HG03280 (cell line): Measurements from ENCODE around the gene STK17A.
"Not testable (repeated sequence)": the region's sequence is repeated elsewhere in the genome, so short reads cannot be mapped to it uniquely, and the experiment has no call there.

ENCODE experiments used
- ATAC-seq: cut with Tn5 transposase; IDR thresholded peaks from one replicate; pipeline ENCODE4 v1.9.1; 2021; ENCODE audit warnings: mild to moderate bottlenecking, moderate library complexity; ENCODE audit not compliant: unreplicated experiment

STK17A gene

DNA sequence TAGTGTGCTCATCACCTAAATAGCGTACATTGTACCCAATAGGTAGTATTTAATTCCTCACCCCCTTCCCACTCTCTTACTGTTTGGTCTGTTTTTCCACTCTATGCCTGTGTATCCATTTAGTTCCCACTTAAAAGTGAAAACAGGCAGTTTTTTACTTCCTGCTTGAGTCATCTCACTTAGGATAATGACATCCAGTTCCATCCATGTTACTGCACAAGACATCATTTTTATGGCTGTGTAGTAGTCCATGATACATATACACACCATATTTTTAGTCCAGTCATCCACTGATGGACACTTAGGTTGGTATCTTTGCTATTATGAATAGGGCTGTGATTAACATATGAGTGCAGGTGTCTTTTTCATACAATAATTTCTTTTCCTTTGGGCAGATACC lies 10.1 kb downstream of the STK17A start:
- no peak for ATAC-seq

GRCh38 chr7:43594020-43594419 lies 11.1 kb downstream of the STK17A start:
- no peak for ATAC-seq

DNA sequence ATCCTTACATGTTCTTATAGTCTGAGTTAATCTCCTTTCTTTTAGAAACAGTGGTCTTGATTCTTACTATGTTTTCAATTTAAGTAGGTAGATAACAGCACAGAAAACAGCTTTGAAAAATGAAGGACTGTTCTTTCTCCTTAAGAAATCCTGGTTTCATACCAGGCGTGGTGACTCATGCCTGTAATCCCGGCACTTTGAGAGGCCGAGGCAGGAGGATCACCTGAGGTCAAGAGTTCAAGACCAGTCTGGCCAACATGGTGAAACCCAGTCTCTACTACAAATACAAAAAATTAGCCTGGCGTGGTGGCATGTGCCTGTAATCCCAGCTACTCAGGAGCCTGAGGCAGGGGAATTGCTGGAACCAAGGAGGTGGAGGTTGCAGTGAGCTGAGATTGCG lies 13.5 kb downstream of the STK17A start:
- ATAC-seq: not testable (repeated sequence)

DNA sequence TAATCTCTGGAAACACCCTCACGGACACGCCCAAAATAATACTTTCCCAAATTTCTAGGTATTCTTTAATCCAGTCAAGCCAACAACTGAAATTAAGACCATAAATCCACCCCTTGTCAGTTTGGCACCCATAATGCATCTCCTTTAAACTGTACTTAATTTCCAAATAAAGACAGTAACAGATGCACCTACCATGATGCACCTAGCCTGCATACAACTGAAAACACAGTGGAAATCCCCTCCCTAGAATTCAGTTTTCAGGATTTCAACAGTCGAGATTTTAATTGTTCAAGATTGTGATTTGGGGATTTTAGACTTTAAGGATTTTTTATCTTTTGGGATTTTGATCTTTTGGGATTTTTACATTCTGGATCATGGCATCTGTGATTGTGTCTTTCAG lies 17.1 kb downstream of the STK17A start:
- no peak for ATAC-seq

GRCh38 chr7:43602256-43602655 lies 19.3 kb downstream of the STK17A start:
- ATAC-seq: no peak

- no peak for ATAC-seq
These were observed 21.3 kb downstream of the STK17A start for GRCh38 chr7:43604251-43604650.

DNA sequence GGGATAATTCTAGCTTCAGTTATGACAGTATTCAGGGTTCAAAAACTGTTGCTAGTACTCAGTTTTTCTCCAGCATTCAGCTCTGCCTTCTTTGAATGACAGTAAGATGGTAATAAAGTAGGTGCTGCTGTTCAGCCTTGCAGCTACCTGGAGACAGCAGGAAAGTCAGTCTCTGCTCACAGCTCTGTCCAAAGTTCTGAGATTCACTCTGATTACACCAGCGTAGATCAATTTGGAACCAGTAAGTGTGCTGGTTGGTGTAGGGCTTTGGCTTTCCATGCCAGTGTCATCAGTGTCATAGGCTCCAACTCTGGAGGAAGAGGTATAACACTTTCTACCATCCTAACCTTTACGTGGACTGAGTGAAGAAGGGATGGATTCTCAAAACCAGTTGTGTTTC lies 26.2 kb downstream of the STK17A start:
- no peak for ATAC-seq

- ATAC-seq: no peak
These were observed 29.2 kb downstream of the STK17A start for GRCh38 chr7:43612128-43612527.

GRCh38 chr7:43612599-43613589 lies 30.0 kb downstream of the STK17A start:
- ATAC-seq: no peak

GRCh38 chr7:43615558-43616145 lies 32.7 kb downstream of the STK17A start:
- no peak for ATAC-seq

DNA sequence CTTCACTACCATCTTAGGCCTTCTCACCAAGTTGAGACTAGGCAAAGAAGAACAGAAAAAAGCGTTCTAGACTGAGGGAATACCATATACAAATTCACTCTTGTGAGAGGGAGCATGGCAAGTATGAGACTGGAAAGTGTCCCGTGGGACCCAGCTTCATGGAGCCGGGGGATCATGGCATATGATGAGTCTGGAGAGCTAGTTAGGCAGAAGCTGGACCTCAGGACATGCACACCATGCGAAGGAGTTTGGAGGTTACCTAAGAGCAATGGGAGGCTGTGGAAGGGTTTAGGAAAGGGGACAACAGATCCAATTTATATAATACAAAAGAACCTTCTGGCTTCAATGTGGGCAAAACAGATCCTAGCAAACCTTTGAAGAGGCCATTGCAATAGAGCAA lies 34.1 kb downstream of the STK17A start:
- ATAC-seq: no peak

GRCh38 chr7:43618073-43618472 lies 35.2 kb downstream of the STK17A start:
- ATAC-seq: no peak

DNA sequence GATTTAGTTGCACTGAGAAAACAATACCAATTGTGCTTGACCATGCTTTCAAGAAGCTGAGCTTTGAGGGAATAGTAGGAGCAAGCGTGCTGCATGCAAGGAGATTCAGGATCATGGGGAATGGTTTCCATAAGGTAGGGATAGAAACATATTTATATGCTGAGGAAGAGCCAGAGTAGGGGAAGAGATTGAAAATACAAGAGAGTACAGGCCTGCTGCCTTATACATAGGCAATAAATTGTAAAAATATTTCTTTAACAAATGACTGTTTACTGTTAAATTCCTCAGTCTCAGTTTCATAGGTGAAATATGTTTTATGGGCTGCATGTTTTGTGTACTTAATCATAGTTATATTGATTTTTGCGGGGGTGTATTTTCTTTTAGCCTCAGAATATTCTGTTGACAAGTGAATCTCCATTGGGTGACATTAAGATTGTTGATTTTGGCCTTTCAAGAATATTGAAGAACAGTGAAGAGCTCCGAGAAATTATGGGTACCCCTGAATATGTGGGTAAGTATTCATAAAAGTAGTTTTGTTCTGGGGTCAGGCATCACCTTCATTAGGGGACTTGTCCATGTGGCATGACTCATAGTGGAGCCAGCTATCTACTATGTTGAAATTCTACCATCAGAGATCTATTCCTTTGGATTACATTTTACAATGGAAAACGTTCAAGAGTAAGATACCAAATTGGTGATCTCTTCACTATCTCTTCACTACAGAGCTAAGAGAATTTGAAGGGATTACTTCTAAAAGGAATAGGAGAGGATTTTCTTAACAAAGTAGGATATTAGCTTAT lies 36.5 kb downstream of the STK17A start:
- no peak for ATAC-seq

GRCh38 chr7:43621729-43622448 lies 39.0 kb downstream of the STK17A start:
- ATAC-seq: no peak

GRCh38 chr7:43624156-43624555 lies 41.2 kb downstream of the STK17A start:
- no peak for ATAC-seq

DNA sequence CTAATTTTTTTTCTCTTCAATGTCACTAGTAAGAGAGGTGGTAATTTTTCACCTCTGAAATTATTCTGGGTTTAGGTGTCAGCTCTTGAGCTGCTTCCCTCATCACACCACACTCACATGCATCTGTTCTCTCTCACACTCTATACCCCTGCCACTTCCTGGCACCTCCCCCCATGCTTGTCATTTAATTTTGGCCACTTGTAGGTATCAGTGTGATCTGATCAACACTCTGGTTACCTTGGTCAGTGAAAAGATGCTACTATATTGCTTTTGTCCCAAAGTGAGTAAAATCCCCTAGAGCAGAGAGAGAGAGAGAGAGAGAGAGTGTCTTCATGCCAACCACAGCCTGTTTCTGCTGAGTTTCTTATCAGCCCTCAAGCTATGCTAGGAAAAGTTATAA lies 42.5 kb downstream of the STK17A start:
- ATAC-seq: no peak

DNA sequence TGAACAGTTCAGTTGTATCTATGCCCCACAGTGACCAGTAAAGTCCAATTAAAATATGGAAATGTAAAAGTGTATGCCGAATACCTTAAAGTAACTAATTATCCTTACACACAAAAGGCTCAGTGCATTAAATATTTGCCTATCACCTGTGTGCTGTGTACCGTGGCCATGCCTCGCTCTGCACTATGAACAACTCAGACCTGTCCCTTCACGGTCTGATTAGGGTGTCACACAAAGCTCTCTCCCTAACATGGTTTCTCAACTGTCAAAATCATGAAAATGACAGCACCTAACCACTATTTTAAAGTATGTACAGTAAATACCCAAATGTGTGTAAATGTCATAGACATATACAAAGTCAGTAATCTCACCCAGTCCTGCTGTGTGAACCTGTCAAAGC lies 43.1 kb downstream of the STK17A start:
- ATAC-seq: no peak

DNA sequence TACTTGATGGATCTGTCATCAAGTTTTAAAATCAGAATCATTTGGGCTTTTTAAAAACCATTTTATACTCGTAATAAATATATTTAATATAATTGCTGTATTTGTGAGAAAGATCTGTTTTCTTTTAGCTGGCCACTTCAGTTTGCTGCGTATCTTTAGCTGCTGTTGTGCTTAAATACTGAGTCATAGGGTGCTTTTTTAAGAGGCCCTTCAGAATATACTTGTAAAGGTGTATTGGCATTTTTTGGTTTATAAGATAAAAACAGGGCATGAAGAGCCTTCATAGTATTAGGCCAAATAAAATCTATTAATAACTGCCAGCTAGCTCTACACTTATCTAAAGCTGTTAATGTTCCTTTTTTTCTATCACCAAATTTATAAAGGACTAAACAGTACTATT lies 43.8 kb downstream of the STK17A start:
- no peak for ATAC-seq

- not testable (repeated sequence) for ATAC-seq
These were observed 44.9 kb downstream of the STK17A start for GRCh38 chr7:43627798-43628197.

DNA sequence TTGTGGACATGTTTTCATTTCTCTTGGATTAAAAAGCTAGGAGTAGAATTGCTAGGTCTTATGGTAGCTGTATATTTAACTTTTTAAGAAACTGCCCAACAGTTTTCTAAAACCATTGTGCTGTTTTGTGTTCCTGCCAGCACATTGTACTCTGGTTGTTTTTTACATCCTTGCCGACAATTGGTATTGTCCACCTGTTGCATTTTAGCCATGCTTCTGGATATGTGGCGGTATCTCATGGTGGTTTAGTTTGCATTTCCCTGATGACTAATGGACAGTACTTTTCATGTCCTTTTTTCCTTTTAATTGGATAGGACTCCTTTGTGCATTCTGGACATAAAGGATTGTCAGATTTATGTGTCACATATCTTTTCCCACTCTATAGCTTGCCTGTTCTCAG lies 45.5 kb downstream of the STK17A start:
- ATAC-seq: no peak

- ATAC-seq: no peak
These were observed 46.9 kb downstream of the STK17A start for GRCh38 chr7:43629857-43630256.
